B cell (primary cell): ENCODE results near the gene EPG5. TPM values are rescaled to one million over a fixed set of nuclear protein-coding genes. Genes with fewer than 3 reads are reported as not detected.
"Not testable (repeated sequence)": the region's sequence is repeated elsewhere in the genome, so short reads cannot be mapped to it uniquely, and the experiment has no call there.

Experiments
- ATAC-seq: fragments of 200-7000 bp; cut with Tn5 transposase; one replicate; pipeline ENCODE4 v1.10.0; 2021; ENCODE audit warnings: low read depth, mild to moderate bottlenecking, moderate number of reproducible peaks, moderate library complexity
- CTCF ChIA-PET: fragments of 350-600 bp; sonication (Branson Sonifier 250); formaldehyde crosslinking; loops from one replicate; lab custom pipeline; 2021; ENCODE audit warnings: antibody characterized with exemption, inconsistent platforms; lab: Charles Lee
- POLR2A ChIA-PET: fragments of 350-600 bp; sonication (Branson Sonifier 250); formaldehyde crosslinking; loops from one replicate; lab custom pipeline; 2021; ENCODE audit warnings: antibody characterized with exemption; lab: Charles Lee
- DNase-seq: peaks from one replicate; pipeline ENCODE4 v3.0.0; 2013
- H2AFZ ChIP-seq: 2 replicates; pipeline ENCODE4 v1.6.1; 2012; ENCODE audit warnings: mild to moderate bottlenecking, low read depth, low read length; ENCODE audit not compliant: insufficient read depth, poor library complexity, severe bottlenecking
- H3K27ac ChIP-seq, 2 donors: 1 replicate in 1 of 2; 2 replicates in 1 of 2; pipeline ENCODE4 v1.5.1; 2012 to 2013; ENCODE audit warnings: low read length in 2 of 2, mild to moderate bottlenecking in 2 of 2, moderate library complexity in 1 of 2
- H3K27me3 ChIP-seq, 4 experiments: fragments of 200-600 bp in 1 of 4; sonication (generic) in 1 of 4; replicated peaks in 1 of 4; 1 replicate in 2 of 4; 2 replicates in 2 of 4; pipeline versions ENCODE4 v1.6.1 to v1.7.0; 2013 to 2016; ENCODE audit warnings: low read length in 3 of 4, mild to moderate bottlenecking in 2 of 4, mixed read lengths in 1 of 4, moderate library complexity in 1 of 4; ENCODE audit not compliant: insufficient read depth in 4 of 4, control insufficient read depth in 3 of 4; ENCODE audit errors: control extremely low read depth in 1 of 4
- H3K36me3 ChIP-seq, 2 experiments: replicated peaks in 1 of 2; 1 replicate in 1 of 2; 2 replicates in 1 of 2; pipeline versions ENCODE4 v1.6.1 to v1.7.1; 2013; ENCODE audit warnings: low read length in 1 of 2; ENCODE audit not compliant: insufficient read depth in 2 of 2, control insufficient read depth in 1 of 2; ENCODE audit errors: control extremely low read depth in 1 of 2, extremely low read depth in 1 of 2
- H3K4me1 ChIP-seq, 2 donors: fragments of 200-600 bp in 1 of 2; sonication (generic) in 1 of 2; 1 replicate in 1 of 2; 2 replicates in 1 of 2; pipeline versions ENCODE4 v1.5.1 to v1.6.1; 2013 to 2017; ENCODE audit warnings: low read length in 2 of 2; ENCODE audit not compliant: control insufficient read depth in 2 of 2, insufficient read depth in 2 of 2
- H3K4me2 ChIP-seq: replicated peaks from 2 replicates; pipeline ENCODE3; 2012; ENCODE audit warnings: mild to moderate bottlenecking, low read depth, low read length; ENCODE audit not compliant: poor library complexity, severe bottlenecking
- H3K4me3 ChIP-seq, 5 experiments: fragments of 200-600 bp in 1 of 5; sonication (generic) in 1 of 5; 1 replicate in 3 of 5; 2 replicates in 2 of 5; pipeline versions ENCODE4 v1.5.1 to v1.7.0; 2011 to 2016; ENCODE audit warnings: low read length in 4 of 5, mild to moderate bottlenecking in 4 of 5, low read depth in 2 of 5, control low read depth in 1 of 5, moderate library complexity in 1 of 5; ENCODE audit not compliant: insufficient read depth in 1 of 5; ENCODE audit errors: control extremely low read depth in 1 of 5, extremely low read depth in 1 of 5
- H3K79me2 ChIP-seq: fragments of 200-600 bp; sonication (generic); one replicate; pipeline ENCODE4 v1.6.0; 2016; ENCODE audit warnings: low read length; ENCODE audit not compliant: control insufficient read depth, insufficient read depth
- H3K9ac ChIP-seq: fragments of 200-600 bp; sonication (generic); 2 replicates; pipeline ENCODE4 v1.6.1; 2017; ENCODE audit warnings: mild to moderate bottlenecking, low read length, moderate library complexity
- H3K9me3 ChIP-seq, 3 donors: one replicate each; pipeline versions ENCODE4 v1.6.1 to v1.7.1; 2013; ENCODE audit warnings: low read length in 2 of 3; ENCODE audit not compliant: control insufficient read depth in 2 of 3, insufficient read depth in 1 of 3; ENCODE audit errors: control extremely low read depth in 1 of 3
- H4K20me1 ChIP-seq: 2 replicates; pipeline ENCODE4 v1.6.0; 2012; ENCODE audit warnings: mild to moderate bottlenecking, low read length; ENCODE audit not compliant: insufficient read depth, control insufficient read depth, poor library complexity, severe bottlenecking
- H3K27ac Mint-ChIP-seq: one replicate; pipeline ENCODE4 v1.8.0; 2021; ENCODE audit warnings: mixed read lengths
- H3K27me3 Mint-ChIP-seq: one replicate; pipeline ENCODE4 v1.8.0; 2021; ENCODE audit warnings: mixed read lengths
- H3K4me1 Mint-ChIP-seq: one replicate; pipeline ENCODE4 v1.8.0; 2021; ENCODE audit warnings: mixed read lengths
- H3K4me3 Mint-ChIP-seq: one replicate; pipeline ENCODE4 v1.8.0; 2021; ENCODE audit warnings: mixed read lengths
- H3K9me3 Mint-ChIP-seq: one replicate; pipeline ENCODE4 v1.8.0; 2022; ENCODE audit warnings: mixed read lengths; ENCODE audit not compliant: insufficient read depth
- EZH2 ChIP-seq: IDR thresholded peaks from 2 replicates; pipeline ENCODE4 v1.6.1; 2012; ENCODE audit warnings: borderline replicate concordance, low read depth, mild to moderate bottlenecking, moderate library complexity, low read length; ENCODE audit not compliant: insufficient read depth, poor library complexity, severe bottlenecking
- WGBS: methylation state at CpG from one replicate; pipeline ENCODE4 v1.1.5; 2013; ENCODE audit warnings: missing lambda C conversion rate; ENCODE audit not compliant: insufficient coverage; 5-methylcytosine and 5-hydroxymethylcytosine counted together
- intact Hi-C: fragments of 100-400 bp; cut with micrococcal nuclease; formaldehyde crosslinking; loops from one replicate; pipeline ENCODE4 v1.10.0; 2022
- polyA plus RNA-seq: library from polyadenylated mRNA; depleted of rRNA; stranded (reverse); fragments of >200 nt; gene quantifications from 2 replicates; pipeline ENCODE4 v1.2.3, GENCODE V29; 2012
- total RNA-seq, 2 donors: library from RNA; stranded (reverse); fragments of 120-200 nt in 1 of 2; gene quantifications; 1 replicate in 1 of 2; 2 replicates in 1 of 2; pipeline versions ENCODE4 v1.2.3 to v1.2.4, GENCODE V29; 2013 to 2022
- TF ChIP-seq, protein P1 (sequence below): fragments of 200-600 bp; IDR thresholded peaks from one replicate; pipeline ENCODE4 v1.8.0; 2022; ENCODE audit warnings: antibody characterized with exemption, mild to moderate bottlenecking

The EPG5 gene
- total and polyA plus RNA-seq, 2 donors (not counting 1 experiment from before 2014, with no cell fraction given) = 10.3 to 50.4 TPM

- intact Hi-C loops = no loop called here
- H3K27ac Mint-ChIP-seq = no peak overlapping the region
- peaks cover 3% of the 10 kb centered on the region for H3K4me1 Mint-ChIP-seq
- Histone ChIP-seq H3K27ac (no peak overlapping the region), H3K9me3 (no peaks in the 10 kb centered on the region), H3K79me2 (no peaks in the 10 kb centered on the region), H4K20me1 (no peaks in the 10 kb centered on the region), H3K4me3 (no peak overlapping the region), H3K4me1 (no peaks in the 10 kb centered on the region), H3K9ac (no peak overlapping the region), H3K27me3 (no peaks in the 10 kb centered on the region), H3K36me3 (no peaks in the 10 kb centered on the region), H2AFZ (no peak overlapping the region), H3K4me2 (no peak overlapping the region)
- ATAC-seq (no peak), DNase-seq (no peak)
- no peak for TF ChIP-seq EZH2
- TF ChIP-seq, protein P1, sequence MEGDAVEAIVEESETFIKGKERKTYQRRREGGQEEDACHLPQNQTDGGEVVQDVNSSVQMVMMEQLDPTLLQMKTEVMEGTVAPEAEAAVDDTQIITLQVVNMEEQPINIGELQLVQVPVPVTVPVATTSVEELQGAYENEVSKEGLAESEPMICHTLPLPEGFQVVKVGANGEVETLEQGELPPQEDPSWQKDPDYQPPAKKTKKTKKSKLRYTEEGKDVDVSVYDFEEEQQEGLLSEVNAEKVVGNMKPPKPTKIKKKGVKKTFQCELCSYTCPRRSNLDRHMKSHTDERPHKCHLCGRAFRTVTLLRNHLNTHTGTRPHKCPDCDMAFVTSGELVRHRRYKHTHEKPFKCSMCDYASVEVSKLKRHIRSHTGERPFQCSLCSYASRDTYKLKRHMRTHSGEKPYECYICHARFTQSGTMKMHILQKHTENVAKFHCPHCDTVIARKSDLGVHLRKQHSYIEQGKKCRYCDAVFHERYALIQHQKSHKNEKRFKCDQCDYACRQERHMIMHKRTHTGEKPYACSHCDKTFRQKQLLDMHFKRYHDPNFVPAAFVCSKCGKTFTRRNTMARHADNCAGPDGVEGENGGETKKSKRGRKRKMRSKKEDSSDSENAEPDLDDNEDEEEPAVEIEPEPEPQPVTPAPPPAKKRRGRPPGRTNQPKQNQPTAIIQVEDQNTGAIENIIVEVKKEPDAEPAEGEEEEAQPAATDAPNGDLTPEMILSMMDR = no peak
- no CpG with 5 or more reads among the region's 1 CpG for WGBS
- ChIA-PET POLR2A (no interaction called here), CTCF (interaction anchor here (1.4 to 1.8 kb wide), 4 partner anchors 14 to 312 kb away, joined by 3 to 7 read pairs (median 3); no protein-coding TSS in a partner anchor)
- H3K9me3 Mint-ChIP-seq = no peaks in the 10 kb centered on the region
- no peak overlapping the region for H3K4me3 Mint-ChIP-seq
- H3K27me3 Mint-ChIP-seq = no peaks in the 10 kb centered on the region
Measured at GRCh38 chr18:45976566-45976965, 9.4 kb upstream of the EPG5 start.

DNA sequence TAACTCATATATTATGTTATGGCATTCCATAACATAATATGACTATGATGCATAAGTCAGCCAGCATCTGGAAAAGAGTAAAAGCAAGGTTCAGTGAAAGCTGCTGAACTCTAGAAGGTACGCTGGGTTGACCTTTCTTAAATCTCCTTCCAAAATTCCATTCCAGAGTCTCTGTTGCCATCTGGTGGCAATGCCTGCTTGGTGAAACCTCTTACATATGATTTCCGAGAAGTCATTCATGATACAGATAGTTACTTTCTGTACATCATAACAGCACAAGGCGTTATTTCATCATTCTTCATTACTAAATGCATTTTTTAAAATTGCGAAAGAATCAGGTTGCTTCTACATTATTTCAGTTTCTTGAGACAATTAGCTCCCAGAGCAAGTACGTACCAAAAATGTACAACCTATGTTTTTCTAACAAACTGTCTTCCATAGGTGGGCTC lies 7.0 kb upstream of the EPG5 start:
- no peak overlapping the region for H3K27ac ChIP-seq
- DNase-seq (peak; percentile 67), ATAC-seq (no peak)
- H3K9me3 ChIP-seq = no peaks in the 10 kb centered on the region
- H3K27me3 Mint-ChIP-seq = no peaks in the 10 kb centered on the region
- H3K4me3 Mint-ChIP-seq = no peak overlapping the region
- no peak overlapping the region for H3K9ac ChIP-seq
- no peaks in the 10 kb centered on the region for H3K36me3 ChIP-seq
- CTCF ChIA-PET = interaction anchor here (0.7 to 3.1 kb wide), 7 partner anchors 37 to 1370 kb away, joined by 3 to 22 read pairs (median 4); no protein-coding TSS in a partner anchor
- no peaks in the 10 kb centered on the region for H4K20me1 ChIP-seq
- no peak overlapping the region for H3K27ac Mint-ChIP-seq
- no peaks in the 10 kb centered on the region for H3K27me3 ChIP-seq
- TF ChIP-seq, protein P1 = peak; percentile 67
- no peak for TF ChIP-seq EZH2
- H3K4me1 Mint-ChIP-seq = peaks cover 3% of the 10 kb centered on the region
- no peak overlapping the region for H3K4me3 ChIP-seq
- WGBS = 23% methylated on average over 3 of the region's 5 CpGs
- no peaks in the 10 kb centered on the region for H3K4me1 ChIP-seq
- no peaks in the 10 kb centered on the region for H3K9me3 Mint-ChIP-seq
- intact Hi-C loops = loop anchor here (1.0 kb wide), 2 partner anchors 283 to 309 kb away; no protein-coding TSS in a partner anchor
- H3K79me2 ChIP-seq = no peaks in the 10 kb centered on the region
- H3K4me2 ChIP-seq = peak overlapping the region; percentile 3
- peak overlapping the region; percentile 3 for H2AFZ ChIP-seq
- POLR2A ChIA-PET = no interaction called here

- H3K9ac ChIP-seq, DNase-seq, H2AFZ ChIP-seq, H3K27ac Mint-ChIP-seq, H3K4me1 ChIP-seq, CTCF ChIA-PET, H3K36me3 ChIP-seq, H3K9me3 Mint-ChIP-seq, H3K4me3 ChIP-seq, H3K27me3 ChIP-seq, H3K9me3 ChIP-seq, ATAC-seq, H3K27me3 Mint-ChIP-seq, H3K4me2 ChIP-seq, intact Hi-C loops, POLR2A ChIA-PET, H3K27ac ChIP-seq: not testable (repeated sequence)
- Mint-ChIP-seq H3K4me3 (peak overlapping the region; percentile 67), H3K4me1 (peaks cover 49% of the 10 kb centered on the region)
- Histone ChIP-seq H4K20me1 (peaks cover 15% of the 10 kb centered on the region), H3K79me2 (peaks cover 67% of the 10 kb centered on the region)
- WGBS = no CpG with 5 or more reads among the region's 5 CpGs
Measured at GRCh38 chr18:45964913-45965312, 2.2 kb downstream of the EPG5 start.
